NCI-H2107 treated with DMSO at 0.1 percent for 48 hours (cell line): ENCODE data around the gene NINJ1.
"Not testable (repeated sequence)": the region's sequence is repeated elsewhere in the genome, so short reads cannot be mapped to it uniquely, and the experiment has no call there.

ENCODE experiments used
- DNase-seq: peaks from one replicate; lab custom pipeline; 2025; ENCODE audit not compliant: unreplicated experiment; lab: John Stamatoyannopoulos, UW

The NINJ1 gene

DNA sequence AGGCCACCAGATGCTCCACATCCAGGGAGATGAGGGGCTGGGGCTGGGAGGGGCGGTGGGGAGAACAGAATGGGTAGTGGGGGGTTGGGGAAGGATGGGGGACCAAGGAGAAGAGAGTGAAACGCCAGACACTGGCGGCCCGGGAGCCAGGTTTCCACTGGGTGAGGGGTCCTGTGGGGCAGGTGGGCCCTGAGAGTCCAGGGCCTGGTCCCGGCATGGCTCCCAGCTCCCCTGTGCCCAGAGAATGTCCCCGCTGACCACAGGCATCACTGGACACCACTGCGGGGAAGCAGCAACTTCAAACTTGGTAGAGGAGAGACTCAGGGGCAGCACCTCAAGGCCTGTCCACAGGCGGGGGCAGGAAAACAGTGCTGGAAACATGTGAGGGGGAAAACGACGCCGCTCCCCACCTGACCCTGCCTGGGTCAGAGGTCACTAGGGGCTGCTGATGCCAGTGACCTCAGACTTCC is 13.2 kb downstream of the NINJ1 start:
- DNase-seq: no peak

DNA sequence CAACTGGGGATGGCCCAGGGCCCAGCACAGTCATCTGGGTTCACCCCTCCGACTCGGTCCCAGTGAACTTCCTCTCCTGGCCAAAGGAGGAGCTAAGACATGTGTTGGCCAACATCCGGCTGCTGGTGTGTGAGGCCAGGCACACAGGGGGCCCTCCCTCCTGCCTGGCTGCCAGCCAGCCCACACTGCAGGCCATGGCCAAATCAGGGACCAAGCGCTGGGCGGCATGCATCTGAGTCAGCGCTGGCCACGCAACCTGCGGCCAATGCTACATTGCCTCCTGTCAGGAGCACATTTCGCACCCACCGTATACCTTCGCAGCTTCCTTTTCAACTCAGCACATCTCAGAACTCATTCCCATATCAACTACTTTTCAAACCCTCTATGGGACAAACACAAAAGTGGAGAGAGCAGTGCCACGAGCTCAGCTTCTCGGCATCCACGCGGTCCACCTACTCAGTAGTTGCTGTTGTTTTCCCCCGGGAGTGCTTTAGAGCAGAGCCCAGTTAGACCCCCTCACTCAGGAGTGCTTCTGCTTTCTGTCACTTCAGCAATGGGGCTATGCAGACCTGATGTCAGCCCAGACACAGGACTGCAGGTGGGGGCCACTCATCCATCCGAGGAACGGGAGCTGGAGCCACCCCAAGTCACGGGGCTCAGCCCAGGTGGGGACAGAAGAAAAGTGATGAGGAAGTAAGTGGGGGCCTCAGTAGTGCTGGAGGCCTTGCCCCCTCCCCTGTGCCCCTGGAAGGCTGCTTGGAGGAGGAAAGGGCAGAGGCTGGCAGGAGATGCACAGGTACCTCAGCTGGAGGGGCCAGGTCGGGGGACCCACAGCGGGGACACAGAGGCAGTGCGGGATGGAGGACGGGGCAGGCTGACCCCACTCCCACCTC is 13.9 kb downstream of the NINJ1 start:
- no peak for DNase-seq

DNA sequence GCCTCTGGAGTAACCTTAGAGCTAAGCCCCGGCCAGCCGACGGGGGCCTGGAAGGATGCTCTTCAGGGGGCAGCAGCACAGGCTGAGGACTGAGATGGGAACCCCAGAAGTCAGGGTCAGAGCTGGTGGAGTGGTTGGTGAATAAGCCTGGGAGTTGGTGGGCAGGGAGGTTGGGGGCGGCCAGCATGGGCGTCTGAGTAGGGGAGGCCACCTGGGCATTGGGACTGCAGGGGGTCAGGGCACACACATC is 14.4 kb downstream of the NINJ1 start:
- no peak for DNase-seq

DNA sequence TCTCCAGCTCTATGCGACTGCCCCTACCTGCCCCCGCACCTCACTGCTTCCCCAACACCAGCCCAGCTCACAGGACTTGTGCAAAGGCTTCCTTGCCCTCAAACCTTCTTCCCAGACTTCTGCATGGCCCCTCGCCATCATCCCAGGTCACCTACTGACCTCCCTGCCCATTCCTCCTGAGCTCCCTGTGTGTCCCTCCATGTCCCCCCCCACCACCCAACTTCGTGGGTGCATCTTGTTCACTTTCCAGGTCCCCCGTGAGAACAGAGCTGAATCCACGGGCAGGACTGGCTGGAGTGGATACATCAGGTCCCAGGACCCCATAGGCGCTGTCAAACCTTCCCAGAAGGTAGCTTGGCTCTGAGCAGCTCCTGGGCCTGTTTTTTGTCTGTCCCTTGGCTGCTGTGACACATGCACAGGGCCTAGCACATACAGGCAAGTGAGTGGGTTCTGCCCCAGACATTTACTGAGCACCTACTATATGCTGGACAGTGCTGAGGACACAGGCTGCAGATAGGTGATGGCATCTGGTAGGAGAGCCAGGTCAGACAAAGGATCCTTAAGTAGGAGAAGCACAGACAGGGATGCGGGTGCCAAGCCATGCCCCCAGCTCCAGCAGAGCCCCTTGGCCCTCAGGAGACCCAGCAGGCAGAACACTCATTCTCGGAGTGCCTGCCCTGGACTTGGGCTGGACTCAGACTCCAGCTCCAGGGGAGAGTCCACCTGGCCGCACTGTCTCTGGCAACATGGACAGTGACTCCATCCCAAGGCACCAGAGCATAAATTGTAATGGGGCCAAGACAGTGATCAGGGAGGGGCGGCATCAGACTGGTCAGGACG is 15.0 kb downstream of the NINJ1 start:
- DNase-seq: no peak

DNA sequence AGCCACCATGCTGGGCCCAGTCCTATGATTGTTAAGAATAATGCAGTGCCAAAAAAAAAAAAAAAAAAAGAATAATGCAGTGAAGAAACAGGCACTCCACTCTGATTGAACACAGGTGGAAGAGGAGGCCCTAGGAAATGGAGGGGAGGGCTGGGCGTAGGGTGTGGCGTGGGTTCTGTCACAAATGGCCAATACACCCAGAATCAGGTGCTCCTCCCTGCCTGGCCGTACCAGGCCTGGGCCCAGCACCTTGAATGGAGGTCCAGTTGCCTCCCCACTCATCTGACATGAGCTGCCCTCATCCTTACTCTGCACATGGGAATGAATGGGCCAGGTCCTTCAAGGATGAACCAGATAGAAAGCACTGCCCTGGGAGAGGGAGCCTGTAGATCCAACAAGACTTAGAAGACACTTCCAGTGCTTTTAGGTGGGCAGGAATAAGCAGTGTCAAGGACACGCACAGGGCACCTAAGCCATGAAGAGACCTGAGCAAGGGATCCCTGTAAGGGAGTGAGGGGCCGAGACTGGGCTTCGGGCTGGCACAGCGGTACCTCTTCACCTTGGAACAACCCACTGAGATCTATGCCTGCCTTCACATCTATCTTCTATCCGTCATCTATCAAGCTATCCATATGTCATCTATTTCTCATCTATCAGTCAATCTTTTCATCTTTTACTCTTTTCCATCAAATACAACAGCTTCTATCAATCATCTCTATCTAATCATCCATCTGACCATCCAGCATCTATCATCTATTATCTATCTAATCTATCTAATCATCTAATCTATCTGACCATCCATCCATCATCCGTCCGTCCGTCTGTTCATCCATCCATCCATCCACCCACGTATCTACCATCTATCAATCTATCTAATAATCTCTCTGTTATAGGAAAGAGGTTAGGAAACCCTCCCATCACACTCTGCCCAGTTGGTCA is 15.9 kb downstream of the NINJ1 start:
- DNase-seq: no peak

DNA sequence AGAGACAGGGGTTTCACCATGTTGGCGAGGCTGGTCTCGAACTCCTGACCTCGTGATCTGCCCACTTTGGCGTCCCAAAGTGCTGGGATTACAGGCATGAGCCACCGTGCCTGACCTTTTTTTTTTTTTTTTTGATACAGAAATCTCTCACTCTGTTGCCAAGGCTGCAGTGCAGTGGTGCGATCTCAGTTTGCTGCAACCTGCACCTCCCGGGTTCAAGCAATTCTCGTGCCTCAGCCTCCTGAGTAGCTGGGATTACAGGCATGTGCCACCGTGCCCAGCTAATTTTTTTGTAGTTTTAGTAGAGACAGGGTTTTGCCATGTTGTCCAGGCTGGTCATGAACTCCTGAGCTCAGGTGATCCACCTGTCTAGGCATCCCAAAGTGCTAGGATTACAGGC is 16.5 kb downstream of the NINJ1 start:
- DNase-seq: not testable (repeated sequence)

DNA sequence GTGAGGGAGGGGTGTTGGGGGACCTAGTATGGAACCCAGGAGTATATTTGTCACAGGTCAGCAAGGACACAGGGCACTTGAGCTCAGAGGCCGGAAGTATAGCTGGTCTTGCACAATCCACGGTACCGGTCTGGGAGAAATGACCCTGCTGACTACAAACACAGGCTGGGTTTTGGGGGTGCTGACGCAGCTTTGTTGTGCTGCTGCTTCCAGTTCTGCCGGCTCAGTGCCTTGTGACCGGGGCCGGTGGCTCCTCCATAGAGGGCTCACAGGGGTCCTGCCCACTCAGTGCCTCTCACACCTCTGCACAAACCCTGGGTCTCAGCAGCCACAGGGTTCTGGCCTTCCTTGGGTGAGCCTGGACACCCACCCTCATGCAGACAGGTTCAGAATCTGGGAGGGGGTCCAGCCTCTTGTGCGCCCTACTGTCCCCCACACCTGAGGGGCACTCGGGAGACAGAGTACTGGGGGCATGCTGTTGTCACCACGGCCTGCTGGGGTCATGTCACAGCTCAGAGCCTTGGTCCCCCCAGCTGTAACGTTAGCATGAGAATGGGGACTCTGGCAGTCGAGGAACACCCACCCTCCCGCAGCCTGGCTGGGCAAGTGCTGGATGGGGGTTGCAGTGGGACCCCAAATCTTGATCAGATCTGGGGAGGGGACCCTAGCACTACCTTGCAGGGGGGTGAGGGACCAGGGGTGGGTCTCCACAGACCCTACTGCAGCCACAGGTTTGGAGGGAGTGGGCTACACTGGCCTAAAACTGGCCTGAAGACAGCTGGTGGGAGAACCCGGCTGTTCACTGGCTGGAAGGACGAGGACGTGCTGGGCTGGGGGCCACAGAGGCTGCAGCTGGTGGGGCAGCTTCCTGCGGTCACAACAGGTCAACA is 17.7 kb downstream of the NINJ1 start:
- DNase-seq: no peak

DNA sequence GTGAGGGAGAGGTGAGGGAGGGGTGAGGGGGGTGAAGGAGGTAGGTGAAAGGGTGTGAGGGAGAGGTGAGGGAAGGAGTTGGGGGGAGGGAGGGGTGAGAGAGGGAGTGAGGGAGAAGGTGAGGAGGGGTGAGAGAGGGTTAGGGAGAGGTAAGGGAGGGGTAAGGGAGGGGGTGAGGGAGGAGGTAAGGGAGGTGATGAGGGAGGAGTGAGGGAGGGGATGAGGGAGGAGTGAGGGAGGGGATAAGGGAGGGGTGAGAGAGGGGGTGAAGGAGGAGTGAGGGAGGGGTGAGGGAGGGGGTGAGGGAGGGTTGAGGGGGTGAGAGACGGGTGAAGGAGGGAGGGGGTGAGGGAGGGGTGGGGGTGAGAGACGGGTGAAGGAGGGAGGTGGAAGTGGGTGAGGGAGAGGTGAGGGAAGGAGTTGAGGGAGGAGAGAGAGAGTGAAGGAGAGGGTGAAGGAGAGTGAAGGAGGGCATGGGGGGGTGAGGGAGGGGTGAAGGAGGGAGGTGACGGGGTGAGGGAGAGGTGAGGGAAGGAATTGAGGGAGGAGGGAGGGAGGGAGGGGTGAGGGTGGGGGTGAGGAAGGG is 18.5 kb downstream of the NINJ1 start:
- no peak for DNase-seq

DNA sequence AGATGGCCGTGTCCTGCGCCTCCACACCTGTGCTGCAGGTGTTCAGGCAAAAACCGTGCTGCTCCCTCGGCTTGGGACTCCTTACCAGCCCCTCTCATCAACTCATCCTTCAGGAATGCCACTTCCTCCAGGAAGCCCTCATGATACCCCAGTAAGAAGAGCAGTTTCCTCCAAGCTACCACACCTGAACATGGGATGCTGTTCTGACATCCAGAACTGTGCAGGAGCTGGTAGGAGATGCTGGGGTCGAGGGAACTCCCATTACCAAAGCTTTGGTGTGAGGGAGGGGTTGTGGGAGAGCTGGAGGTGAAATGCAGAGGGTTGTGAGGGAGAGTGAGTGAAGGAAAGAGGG is 19.1 kb downstream of the NINJ1 start:
- no peak for DNase-seq

DNA sequence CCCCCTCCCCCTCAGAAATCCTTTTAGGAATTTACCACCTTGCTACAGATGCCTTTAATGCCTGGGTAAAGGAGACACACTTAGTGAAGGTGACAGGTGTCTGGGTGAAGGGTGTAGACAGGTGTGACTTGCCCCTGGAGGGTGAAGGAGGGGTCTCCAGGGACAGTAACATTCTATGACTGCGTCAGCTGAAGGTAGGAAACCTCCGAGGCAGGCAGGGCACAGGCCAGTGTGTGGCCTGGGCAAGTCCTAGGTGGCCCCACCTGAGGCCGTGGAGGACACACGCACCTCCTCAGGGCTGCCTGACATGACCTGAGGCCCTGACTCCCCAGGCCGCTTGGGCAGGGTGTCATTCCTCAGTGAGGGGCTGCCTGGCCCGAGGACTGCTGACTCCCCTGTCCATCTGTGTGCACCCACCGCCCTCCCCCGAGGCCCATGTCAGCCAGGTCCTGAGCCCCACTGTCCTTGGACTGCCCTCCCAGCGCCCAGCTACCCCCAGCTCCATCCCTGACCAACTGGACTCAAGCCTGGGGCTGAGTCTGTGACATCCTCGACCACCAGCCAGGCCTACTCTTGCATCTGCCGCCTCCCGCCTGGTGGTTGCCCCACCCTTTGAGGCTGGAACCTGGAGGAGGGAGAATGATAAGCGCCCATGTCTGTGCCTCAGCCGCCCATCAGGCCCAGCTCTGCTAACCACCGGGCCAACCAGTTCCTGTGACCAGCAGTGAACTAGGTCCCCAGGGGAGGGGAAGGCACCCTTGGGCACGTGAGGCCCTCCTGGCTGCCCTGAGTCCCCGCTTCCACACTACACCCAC is 19.7 kb downstream of the NINJ1 start:
- DNase-seq: no peak

DNA sequence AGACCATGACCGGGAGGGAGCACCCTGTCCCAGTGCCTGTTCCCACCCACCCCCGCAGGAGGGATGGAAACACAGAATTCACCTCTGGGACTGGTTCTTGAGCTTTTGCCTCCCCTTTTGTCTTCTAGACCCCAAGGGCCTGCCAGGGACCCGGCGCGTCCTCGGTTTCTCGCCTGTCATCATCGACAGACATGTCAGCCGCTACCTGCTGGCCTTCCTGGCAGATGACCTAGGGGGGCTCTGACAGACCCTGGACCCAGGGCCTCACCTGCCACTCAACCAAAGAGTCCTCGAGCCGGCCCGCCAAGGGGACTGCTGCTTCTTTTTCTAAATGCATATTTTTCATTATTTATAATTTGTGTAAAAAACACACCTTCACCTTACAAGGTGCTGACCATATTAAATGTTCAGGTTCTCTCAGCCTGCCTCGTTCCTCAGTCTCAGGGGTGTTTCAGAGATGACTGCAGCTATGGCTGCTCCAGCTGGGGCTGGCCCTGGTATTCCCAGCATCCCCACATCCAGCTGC is 21.1 kb downstream of the NINJ1 start:
- no peak for DNase-seq

DNA sequence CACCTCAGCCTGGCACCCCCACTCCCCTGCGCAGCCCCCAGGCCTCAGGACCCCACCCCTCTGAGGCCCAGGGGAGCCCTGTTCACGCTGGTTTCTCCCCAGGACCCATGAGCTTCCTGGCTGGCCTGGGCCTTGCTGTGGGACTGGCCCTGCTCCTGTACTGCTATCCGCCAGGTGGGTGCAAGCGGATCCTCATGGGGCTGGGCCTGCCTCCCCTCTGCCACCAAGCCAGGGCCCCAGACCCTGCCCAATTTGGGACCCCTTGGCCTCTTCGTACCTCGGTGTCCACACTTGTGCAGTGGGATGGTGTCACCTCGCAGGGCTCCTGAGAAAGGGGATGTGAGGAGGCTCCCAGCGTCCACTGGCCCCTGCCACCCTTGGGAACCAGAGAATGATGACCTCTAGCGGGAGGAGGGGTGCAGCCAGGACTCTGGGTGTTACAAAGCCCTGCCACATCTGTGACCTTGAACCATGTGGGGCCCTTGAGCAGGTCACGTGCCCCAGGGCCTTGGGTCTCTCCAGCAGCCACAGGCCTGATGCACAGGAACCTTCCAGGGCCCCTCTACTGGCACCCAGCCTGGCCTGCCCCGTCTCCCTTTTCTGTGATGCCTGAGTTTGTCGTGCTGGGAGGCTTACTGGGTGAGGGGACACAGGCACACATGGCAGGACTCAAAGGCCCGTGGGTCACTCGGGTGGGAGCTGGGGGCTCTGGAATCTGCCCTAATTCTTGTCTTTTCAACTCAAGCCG is 21.8 kb downstream of the NINJ1 start:
- no peak for DNase-seq

DNA sequence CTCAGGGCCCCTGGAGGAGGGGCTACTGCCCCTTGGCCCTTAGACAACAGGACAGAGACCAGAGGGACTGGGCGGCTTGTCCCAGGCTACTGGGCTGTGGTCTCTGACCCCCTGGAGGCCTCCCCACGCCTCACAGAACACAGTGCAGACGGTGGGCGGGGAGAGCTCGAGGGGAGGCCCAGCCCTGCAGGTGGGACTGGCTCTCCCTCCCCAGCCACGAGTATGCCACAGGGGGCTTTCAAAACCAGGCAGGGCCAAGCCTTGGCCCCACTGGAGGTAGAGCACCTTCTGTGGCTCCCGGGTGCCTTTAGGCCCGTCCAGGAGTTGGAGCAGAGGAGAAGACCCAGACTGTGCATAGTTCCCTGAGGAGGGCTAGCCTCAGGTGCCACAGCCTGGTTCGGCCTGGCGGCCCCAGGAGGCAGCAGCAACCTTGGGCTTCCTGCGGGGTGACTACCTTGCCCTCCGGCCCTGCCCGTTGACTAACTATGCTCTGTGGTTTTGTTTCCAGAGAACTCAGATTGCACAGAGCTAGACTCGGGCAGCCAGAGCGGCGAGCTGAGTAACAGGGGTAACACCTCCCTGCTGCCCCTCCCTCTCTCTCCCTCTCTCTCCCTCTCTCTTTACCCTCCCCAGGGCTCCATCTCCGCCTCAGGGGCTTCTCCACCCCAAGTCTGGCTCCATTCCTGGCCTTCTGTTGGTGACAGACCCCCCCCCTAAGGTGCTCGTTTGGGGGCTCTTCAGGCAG is 22.5 kb downstream of the NINJ1 start:
- no peak for DNase-seq

DNA sequence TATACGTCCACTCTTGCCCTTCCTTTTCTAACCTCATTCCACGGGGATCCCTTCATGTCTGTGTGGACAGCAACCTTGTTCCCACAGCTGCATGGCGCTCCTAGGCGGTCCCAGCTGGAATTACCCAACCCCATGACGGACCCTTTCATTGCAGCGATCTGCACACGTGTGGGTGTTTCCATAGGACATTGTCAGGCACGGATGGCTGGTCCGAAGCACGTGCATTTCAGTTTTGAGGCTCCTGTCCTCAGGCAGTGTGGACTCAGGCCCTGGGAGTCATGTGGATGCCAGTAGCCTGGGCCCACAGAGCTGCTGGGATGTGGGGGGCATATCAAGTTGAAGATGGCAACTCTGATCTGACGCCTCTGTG is 23.1 kb downstream of the NINJ1 start:
- no peak for DNase-seq

DNA sequence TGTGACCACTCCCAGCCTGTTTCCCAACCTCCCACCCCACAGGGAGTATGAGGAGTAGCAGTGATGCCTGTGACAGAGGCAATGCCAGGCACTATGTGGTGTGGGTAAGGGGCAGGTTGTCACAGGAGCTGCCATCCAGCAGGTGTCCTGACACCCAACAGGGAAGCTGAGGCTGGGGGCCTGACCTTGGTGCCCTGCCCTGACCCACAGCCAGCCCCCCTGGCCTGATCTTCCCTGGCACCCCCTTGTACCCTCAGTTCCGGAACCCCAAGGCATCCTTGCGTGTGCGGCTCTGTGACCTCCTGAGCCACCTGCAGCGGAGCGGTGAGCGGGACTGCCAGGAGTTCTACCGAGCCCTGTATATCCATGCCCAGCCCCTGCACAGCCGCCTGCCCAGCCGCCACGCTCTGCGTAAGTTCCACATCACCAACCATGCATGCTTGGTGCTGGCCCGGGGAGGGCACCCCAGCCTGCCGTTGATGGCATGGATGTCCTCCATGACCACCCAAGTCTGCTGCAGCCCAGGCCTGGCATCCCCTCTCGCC is 23.7 kb downstream of the NINJ1 start:
- DNase-seq: no peak

DNA sequence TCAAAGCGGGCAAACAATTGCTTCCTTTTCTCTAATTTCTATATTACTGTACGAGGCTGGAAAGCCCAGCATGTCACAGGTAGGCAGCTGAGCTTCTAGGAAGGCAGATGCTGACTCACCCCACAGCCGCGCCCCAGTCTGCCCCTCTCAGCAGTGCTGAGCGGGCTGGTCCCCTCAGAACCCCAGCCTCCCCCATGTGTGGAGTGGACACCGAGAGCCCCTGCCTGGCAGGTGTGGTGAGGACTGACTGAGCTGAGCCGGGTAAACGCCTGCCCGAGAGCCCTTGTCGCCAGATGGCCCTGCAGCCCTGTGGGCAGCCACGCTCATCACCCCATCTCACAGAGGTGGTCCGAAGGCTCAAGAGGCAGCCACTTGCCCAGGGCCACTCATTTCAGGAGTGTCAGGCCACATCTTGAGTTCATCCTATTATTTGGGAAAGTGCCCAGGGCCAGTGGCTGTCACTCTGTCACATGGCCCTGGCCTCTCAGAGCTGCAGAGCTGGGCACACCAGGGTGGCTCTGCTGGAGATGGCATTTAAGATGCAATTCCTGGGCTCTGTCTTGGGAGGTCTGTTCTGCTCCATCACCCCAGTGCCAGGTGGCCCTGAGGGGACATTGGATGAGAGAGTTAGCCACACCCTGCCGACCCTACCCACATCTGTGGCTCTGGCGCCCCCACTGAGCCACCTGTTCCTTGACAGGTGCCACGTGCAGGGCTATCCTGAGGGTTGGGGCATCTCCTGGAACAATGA is 25.6 kb downstream of the NINJ1 start:
- no peak for DNase-seq

DNA sequence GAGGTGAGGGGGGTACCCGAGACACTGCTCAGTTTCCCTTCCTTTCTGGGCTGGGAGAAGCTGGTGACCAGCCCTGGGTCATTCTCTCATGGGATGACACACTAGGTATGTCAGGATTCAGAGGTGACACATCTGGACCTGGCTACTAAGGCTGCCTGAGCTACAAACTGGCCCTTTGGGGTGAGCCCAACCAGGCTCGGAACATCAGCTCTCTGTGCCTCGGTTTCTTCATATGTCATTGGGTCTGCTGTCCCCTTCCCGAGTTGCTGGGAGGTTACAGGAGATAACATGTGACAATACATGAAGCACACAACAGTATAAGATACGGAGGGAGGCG is 26.3 kb downstream of the NINJ1 start:
- DNase-seq: no peak
